ENCODE measurements around the gene SHC2. TPM values are rescaled to one million over a fixed set of nuclear protein-coding genes. Genes with fewer than 3 reads are reported as not detected.
"Not testable (repeated sequence)": the region's sequence is repeated elsewhere in the genome, so short reads cannot be mapped to it uniquely, and the experiment has no call there.

The SHC2 gene
- polyA plus RNA-seq, 1 donor = 27.7 TPM

DNA sequence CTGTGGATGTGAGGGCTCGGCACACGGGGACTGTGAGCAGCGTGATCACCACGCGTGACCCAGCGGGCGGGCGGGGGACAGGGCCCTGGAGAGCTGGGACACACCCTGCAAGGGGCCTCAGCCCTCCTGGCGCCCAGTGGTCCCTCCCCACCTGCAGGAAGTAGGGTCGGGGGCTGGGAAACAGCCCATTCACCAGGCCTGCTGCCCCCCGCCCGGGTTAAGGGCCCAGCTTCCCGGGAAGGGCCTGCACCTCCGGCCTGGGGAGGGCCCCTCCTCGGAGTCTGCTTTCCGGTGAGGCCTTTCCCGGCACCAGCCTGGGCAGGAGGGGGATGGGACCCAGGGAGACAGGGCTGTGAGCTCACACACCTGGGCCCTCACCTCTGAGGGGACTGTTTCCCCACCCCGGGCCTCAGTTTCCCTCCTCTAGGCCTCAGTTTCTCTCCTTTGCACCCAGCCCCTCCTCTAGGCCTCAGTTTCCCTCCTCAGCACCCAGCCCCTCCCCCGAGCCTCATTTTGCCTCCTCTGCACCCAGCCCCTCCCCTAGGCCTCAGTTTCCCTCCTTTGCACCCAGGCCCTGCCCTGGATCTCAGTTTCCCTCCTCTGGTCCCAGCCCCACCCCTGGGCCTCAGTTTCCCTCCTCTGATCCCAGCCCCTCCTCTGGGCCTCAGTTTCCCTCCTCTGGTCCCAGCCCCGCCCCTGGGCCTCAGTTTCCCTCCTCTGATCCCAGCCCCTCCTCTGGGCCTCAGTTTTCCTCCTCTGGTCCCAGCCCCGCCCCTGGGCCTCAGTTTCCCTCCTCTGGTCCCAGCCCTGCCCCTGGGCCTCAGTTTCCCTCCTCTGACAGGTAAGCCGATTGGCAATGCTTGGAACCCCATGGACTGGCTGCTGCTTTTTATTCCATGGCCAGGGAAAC, 33.6 kb upstream of the SHC2 start:
- no peak for DNase-seq

DNA sequence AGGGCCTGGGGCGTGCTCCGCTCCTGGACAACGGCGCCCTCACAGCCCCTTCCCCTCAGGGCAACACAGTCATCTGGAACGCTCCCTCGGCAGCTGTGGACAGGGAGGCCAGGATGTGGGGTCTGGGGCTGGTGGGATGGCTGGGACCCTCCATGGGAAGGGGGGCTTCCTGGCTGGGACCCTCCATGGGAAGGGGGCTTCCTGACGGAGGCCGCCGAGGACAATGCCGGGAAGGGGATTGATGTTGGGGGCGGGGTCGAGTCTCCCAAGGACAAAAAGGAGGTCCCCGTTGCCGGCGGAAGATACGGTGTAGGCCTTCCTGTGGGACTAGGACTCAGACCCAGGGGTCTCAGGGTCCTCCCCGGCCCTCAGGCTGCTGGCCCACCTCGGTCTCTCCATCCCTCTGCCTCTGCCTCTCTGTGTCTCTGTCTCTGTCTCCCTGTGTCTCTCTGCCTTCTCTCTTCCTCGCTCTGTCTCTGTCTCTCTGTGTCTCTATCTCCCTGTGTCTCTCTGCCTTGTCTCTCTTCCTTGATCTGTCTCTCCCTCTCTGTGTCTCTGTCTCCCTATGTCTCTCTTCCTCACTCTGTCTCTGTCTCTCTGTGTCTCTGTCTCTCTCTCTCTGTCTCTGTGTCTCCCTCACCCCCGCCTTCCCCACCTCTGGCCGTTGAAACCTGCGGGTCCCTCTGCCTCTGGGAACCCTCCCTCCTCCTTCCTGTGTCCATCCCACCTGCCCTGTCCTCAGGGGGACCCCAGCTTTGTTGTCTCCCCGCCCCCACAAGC, 32.7 kb upstream of the SHC2 start:
- no peak for DNase-seq

DNA sequence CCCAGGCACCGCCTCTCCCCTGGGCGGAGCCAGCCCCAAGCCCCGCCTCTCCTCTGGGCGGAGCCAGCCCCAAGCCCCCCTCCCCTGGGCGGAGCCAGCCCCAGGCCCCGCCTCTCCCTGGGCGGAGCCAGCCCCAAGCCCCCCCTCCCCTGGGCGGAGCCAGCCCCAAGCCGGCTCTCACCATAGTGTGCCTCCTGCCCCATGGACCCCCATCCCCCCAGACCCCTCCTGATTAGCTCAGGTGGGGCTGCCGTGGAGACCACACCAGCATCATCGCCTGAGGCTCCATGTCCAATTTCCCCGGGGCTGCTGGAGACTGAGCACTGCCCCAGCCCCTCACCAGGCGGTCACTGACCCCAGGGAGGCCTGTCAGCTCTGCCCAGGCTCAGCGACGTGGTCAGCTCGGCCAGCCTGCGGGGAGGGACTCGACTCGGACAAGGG, 31.3 kb upstream of the SHC2 start:
- DNase-seq = no peak

DNA sequence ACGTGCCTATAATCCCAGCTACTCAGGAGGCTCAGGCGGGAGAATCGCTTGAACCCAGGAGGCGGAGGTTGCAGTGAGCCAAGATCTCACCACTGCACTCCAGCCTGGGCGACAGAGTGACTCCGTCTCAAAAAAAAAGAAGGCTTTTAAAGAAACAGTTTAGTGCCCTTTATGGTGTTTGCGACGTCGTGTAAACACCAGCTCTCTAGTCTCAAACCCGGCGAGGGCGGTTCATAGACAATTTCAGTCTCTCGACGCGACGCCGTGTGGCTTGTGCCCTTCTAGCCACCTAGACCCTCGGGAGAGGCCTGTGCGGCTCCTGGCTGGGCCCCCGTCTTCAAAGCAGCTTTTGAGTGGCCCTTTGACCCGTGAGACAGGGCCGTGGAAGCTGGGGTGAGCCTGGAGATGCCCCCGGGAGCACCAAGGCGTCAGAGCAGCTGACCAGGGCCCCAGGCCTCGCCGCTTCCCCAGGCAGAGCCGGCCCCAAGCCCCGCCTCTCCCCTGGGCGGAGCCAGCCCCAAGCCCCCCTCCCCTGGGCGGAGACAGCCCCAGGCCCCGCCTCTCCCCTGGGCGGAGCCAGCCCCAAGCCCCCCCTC, 30.4 kb upstream of the SHC2 start:
- no peak for DNase-seq

DNA sequence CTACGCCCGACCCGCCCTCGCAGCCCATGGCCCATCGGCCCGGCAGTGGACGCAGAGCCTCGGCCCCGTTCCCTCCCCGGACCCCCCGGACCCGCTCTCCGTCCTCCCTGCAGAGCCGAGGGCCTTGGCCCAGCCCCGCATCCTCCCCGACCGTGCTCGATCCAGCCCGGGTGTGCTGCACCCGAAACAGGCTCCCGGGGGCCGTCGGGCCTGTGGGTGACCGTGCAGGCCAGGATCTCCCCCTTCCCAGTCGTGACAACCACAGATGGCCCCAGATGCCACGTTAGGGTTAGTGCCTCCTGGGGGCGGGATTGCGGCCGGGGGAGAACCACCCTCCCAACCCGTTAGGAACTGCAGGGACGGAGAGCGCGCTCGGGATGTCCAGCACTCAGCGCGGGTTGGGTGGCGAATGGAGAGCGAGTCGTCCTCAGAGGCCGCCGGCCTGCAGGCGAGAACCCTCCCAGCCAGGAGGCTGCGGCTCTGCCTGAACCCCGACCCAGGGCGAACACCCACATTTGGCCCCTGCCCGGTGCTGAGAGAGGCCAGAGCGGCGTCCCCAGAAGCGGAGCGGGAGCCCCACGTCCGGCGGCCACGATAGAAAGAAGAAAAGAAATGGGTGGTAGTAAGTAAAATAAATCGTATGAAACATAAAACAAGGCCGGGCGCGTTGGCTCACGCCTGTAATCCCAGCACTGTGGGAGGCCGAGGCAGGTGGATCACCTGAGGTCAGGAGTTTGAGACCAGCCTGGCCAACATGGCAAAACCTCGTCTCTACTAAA, 28.8 kb upstream of the SHC2 start:
- DNase-seq = no peak

DNA sequence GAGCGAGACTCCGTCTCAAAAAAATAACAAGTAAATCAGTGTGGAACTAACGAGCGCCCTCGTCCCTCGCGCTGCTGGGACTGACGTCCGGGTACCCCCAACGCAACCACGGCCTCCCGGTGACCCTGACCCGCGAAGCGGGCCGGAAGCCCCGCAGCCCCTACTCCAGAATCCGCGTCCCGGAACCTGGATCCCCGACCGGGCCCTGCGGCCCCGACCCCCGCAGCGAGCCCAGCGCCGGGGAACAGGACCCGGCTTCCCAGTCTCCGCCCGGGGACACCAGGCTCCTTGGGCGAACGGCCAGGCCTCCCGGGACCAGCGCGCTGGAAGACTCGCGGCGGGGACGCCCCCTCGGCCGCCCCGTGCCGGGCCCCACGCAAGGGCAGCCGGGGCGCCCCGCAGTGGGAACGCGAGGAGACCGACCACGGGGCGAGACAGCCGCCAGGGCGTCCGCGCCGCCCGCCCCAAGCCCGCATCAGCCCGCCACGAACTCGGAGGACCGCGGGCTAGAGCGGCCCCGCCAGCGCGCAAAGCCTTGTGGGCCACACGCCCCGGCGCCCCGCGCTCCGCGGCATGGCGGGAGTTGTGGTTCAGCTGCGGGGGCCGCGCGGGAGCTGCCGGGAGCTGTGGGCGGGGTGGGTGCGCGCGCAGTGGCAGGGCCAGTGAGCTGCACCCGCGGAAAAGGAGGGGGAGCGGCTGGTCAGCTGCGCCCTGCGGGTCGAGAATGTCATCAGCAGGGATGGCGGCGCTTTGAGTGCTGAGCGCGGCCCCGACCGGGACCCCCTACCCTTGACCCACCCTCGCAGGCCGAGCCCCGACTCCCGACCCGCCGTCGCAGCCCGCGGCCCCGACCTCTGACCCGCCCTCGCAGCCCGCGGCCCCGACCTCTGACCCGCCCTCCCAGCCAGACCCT, 27.9 kb upstream of the SHC2 start:
- DNase-seq = peak; percentile 93

DNA sequence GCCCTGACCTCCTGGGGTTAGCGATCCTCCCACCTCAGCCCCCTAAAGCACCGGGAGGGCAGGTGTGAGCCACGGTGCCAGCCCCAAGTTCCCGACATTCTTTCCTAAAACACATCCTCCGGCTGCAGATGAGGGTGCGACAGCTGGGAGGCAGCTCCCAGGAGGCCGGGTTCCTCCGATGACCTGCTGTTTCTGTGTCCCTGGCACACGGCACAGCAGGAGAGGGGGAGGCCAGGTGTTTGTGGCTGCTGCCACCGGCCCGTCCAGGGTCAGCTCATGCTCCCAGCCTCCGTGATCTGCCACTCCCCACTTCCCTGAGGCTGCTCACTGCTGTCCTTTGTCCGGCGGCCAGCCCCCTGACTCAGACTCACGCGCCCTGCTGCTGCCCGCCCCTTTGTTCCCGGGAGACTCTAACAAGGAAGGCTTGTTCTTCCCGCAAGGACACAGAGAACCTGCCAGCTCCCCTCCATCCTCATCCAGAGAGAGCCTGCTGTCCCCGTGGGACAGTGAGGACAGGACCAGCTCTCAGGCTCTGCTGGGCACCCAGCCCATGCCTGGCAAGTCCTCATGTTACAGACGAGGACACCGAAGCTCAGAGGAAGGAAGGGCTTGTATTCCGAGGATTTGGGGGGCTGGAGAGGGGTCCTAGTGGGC, 24.9 kb upstream of the SHC2 start:
- no peak for DNase-seq

DNA sequence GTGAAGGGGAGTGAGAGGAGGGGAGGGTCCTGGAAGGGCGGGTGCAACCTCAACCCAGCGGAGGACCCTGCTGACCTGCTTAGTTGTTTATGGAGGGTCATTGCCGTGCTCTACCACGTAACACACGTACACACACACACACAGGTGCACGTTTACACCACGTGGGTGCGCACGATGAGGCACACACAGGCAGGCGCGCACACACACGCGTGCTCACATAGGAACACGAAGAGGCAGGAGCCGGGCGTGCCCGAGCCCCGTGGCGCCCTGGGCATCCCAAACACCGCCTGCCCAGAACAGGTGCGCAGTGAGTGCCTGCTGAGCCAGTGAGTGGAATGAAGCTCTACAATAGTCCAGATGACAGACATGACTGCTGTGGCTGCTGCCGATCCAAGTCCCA, 24.2 kb upstream of the SHC2 start:
- DNase-seq = no peak

DNA sequence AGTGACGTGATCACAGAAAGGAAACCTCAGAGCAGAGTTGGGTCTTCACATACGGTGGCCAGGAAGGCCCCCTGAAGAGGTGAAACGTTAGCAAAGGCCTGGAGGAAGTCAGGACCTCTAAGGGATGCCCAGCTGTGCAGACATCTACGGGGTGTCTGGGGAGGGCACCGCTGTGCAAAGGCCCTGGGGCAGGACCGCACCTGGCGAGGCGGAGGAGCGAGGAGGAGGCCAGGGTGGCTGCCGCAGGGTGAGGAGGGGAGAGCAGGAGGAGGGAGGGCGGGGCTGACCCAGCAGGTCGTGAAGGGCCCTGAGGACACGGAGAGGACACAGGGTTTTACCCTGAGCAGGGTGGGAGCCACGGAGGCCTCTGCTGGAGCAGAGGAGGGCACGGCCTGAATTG, 23.7 kb upstream of the SHC2 start:
- DNase-seq = no peak

DNA sequence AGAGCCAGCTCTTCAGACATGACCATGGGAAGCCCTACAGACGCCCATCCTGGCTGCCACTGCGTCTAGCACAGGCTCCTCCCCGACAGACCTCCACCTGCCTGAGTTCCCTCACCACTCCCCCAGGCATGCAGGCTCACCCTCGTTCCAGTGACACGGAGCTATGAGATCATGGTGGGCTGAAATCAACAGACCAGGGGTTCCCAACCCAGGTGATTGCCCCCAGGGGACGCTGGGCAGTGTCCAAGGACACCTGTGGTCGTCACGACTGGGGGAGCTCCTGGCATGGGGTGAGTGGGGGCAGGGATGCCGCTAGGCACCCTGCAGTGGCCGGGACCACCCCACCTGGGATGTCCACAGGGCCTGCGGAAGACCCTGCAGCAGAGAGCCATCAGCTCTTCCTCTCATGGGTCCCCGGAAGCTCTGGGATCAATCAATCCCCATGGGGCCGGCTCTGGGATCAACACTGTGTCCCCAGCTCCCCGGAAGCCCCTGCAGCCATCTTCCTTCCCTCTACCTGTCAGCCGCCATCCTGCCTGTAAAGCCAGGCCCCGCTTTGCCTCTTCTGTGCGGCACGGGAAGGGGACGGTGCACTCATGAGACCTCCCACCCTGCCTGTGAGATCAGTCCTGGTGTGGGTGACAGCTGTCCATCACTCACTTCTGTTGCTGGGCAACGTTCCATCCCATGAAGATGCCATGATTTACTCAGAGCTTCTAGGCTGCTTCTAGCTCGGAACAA, 22.7 kb upstream of the SHC2 start:
- no peak for DNase-seq

DNA sequence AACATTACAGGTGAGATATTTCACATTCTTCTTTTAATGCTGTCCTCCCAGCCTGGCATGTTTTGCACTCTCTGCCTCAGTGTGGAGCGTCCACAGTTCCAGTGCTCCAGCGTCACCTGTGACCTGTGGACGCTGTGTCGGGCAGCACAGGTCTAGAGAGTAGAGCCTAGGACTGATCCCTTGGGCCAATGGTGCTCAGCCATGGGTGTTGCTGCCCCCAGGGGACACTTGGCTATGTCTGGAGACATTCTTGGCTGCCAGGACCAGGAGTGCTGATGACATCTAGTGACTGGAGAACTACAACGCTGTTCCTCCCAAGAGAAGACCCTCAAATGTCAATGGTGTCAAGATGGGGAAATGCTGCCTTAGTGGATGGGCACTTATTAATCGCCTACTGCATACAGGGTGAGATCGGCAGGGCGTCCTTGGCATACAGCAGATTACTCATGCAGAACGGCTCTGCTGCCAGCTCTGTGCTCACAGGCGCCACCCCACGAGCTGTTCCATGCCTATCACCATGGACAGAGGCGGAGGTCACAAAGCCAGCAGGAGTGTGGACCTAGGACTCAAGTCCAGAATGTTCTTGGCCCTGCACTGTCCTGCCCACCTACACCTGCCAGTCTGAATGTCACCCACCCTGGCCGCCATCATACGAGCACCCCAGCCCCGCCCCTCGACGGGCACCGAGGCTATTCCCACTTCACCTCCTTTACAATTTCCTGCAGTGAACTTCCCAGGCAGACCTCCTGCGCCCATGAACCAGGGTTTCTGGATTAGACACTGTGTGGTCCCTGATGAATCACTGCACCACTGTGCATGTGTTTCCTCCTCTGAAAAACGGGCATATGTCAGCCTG, 21.6 kb upstream of the SHC2 start:
- no peak for DNase-seq

DNA sequence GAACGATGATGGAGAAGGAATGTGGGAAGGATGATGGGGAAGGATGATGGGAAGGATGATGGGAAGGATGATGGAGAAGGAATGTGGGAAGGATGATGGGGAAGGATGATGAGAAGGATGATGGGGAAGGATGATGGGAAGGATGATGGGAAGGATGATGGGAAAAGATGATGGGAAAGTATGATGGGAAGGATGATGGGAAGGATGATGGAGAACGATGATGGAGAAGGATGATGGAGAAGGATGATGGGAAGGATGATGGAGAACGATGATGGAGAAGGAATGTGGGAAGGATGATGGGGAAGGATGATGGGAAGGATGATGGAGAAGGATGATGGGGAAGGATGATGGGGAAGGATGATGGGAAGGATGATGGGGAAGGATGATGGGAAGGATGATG, 20.3 kb upstream of the SHC2 start:
- DNase-seq = not testable (repeated sequence)

DNA sequence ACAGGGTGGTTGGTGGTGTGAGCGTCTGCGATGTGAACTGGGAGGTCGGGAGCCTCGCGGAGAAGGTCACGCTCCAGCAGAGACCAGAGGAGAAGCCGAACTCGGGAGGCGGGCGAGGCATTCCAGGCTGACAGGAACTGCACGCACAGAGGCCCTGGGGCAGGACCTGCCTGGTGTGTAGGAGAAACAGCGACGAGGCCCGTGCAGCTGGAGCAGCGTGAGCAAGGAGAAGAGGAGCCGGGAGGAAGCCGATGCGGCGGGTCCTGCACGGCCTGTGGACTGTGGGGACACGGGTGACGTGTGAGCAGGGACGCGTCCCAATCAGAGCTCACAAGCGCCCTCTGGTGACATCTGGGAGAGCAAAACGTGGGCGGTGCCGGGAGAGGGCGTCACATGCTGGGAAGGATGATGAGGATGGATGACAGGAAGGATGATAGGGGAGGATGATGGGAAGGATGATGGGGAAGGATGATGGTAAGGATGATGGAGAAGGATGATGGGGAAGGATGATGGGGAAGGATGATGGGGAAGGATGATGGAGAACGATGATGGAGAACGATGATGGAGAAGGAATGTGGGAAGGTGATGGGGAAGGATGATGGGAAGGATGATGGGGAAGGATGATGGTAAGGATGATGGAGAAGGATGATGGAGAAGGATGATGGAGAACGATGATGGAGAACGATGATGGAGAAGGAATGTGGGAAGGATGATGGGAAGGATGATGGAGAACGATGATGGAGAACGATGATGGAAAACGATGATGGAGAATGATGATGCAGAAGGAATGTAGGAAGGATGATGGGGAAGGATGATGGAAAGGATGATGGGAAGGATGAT, 19.4 kb upstream of the SHC2 start:
- DNase-seq = peak; percentile 68

DNA sequence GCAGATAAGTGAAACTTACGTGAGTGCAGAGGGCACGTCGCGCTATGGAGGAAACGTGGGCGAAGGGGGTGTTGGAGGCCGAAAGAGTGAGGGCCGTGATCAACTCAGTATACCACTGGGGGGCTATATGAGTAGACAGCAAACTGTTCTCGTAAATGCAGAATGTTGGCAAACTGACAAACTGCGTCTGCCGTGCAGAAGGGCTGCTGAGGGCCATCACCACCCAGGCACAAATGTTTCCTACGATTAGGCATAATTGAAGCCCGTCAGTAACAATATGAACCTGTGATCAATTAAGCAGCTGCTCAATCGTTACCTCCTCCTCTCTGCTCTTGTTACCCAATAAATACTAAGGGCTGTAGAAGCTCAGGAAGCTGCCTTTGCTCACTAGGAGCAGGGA, 18.1 kb upstream of the SHC2 start:
- no peak for DNase-seq

DNA sequence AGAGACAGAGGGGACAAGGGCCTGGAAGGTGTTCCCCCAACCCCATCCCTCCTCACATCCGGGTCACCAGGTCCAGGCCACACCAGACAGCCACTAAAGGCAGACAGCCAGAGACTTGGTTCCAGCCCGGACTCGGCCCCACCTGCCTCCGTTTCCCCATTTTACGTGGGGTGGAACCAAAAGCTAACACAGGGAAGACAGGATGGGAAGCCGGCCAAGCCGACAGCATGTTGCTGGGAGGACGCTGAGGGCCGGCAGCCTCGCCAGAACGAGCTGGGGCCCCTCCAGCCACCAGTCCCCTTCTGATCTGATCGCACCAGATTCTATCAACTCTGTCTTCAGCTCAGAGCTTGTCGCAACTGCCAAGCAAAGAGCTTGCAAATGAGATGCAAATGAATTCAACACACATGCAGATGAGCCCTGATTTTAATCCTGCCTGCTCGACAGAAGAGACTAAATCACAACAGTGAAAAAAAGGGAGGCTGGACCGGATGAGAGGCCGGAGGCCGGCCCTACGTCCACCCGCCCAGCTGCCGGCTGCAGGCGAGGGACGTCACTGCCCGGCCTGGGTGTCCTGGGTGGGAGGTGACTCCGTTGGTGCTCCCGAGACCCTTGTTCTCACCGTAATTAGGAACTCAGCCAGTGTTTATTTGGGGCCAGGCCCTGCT, 17.5 kb upstream of the SHC2 start:
- DNase-seq = no peak

DNA sequence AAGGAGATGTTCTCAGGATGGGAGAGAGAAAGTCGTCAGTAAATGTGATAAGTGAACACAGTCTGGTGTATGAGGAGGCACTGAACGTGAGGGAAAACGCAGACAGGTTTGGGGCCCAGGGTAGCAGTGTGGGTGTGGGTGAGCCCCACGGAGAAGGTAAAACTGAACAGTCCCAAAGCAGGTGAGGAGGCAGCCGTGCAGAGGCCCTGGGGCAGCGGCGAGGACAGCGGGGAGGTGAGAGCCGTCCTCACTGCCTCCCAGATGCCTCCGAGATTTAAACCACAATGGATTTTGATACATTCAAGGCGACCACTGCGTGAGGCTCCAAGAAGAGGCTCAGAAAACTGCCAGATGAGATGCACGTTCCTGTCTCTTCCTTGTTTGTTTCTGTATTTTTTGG, 14.5 kb upstream of the SHC2 start:
- no peak for DNase-seq
